ENCODE results near the gene FRAS1. TPM values are rescaled to one million over a fixed set of nuclear protein-coding genes. Genes with fewer than 3 reads are reported as not detected.

The FRAS1 gene
- total and polyA plus RNA-seq, 2 of the 8 experiments (the other 6 are each of a cell fraction or from before 2014, with no cell fraction given): 38.5 to 109 TPM

DNA sequence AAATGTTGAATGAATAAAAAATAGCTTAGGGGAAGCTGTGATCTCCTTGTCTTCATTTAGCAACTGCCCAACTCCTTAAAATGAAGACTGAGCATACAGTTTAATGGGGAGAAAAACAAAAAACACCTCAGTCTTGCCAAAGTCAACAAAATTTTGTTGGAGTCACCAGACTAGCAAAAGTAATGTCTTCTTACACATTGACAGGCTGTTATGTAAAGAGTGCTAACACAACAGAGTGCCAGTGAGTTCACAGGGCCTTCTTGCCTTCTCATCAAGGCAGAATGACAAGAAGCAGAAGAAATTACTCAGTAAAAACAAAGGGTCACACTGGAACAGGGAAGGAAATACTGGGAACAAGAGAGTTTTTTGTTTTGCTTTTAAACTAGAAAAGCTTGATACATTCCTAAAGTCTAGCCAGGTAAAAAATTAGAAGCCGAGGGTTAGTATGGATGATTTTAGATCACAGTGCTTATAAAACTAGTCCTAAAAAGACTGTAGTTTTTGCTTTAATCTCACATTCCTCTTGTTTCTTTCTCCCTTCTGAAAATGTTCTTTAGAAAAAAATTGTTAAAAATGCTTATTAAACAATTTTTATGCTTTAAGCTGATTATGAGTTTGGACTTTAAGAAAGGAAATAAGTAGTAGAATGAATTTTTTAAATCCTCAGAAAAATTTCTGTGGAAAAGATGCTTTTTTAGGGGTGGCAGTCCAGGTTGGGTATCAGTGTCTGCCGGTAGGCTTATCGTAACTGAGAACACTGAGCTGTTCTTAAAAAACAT, 38.7 kb upstream of the FRAS1 start:
- WGBS, 2 experiments (ENCODE audit: extremely low coverage in 1 of 2, insufficient coverage in 1 of 2, insufficient read length in 1 of 2, insufficient replicate concordance in 2 of 2, low coverage in 1 of 2, low lambda C conversion rate in 2 of 2, missing lambda C conversion rate in 1 of 2): 92% methylated on average over 3 of the region's 3 CpGs; no CpG with 5 or more reads in 1 of the 2 experiments
- Histone ChIP-seq H3K4me1 (replicated peaks in 1 of 4; ENCODE audit: control insufficient read depth in 3 of 4, insufficient read depth in 4 of 4, low read length in 3 of 4) (peaks cover 0 to 3% (median 0%) of the 10 kb centered on the region in 4 experiments; a peak in 1 of 7 replicates), H3K56ac (replicated peaks; ENCODE audit: insufficient read length, low read depth, low read length) (no peak overlapping the region), H3K9ac (replicated peaks in 1 of 4; ENCODE audit: extremely low read depth in 1 of 4, low read depth in 3 of 4, low read length in 3 of 4) (no peak overlapping the region), H2BK5ac (ENCODE audit: low read depth, low read length) (no peak overlapping the region), H2BK12ac (ENCODE audit: low read depth, low read length) (no peak overlapping the region), H2BK15ac (ENCODE audit: low read length) (no peak overlapping the region), H3K9me3 (ENCODE audit: insufficient read depth in 2 of 2, low read depth in 1 of 2, low read length in 1 of 2) (no peaks in the 10 kb centered on the region), H3K27me3 (replicated peaks in 1 of 4; ENCODE audit: control insufficient read depth in 3 of 4, extremely low read depth in 1 of 4, insufficient read depth in 3 of 4, low read length in 3 of 4) (no peaks in the 10 kb centered on the region), H3K27ac (ENCODE audit: low read depth, low read length) (no peak overlapping the region), H2BK120ac (replicated peaks; ENCODE audit: low read depth, low read length) (no peak overlapping the region), H2AFZ (ENCODE audit: low read length) (peak overlapping the region; percentile 52; the same call in 1 of the 2 replicates), H4K8ac (ENCODE audit: extremely low read depth, insufficient read depth, low read length) (no peak overlapping the region), H3K4me3 (ENCODE audit: extremely low read depth in 1 of 4, insufficient read depth in 2 of 4, low read depth in 3 of 4, low read length in 4 of 4) (no peak overlapping the region), H2BK20ac (ENCODE audit: low read length) (no peak overlapping the region), H4K91ac (replicated peaks; ENCODE audit: insufficient read length, low read length) (no peak overlapping the region), H4K5ac (ENCODE audit: insufficient read length, low read depth, low read length) (no peak overlapping the region), H3K23me2 (ENCODE audit: low read depth, low read length) (no peaks in the 10 kb centered on the region), H2AK5ac (ENCODE audit: low read depth, low read length) (no peak overlapping the region), H3K14ac (ENCODE audit: insufficient read length) (no peak overlapping the region), H4K20me1 (replicated peaks in 1 of 2; ENCODE audit: control insufficient read depth in 1 of 2, insufficient read depth in 2 of 2, low read length in 2 of 2) (no peaks in the 10 kb centered on the region), H3K79me1 (ENCODE audit: low read depth, low read length) (no peaks in the 10 kb centered on the region), H3K79me2 (ENCODE audit: control insufficient read depth in 1 of 2, insufficient read depth in 2 of 2, low read length in 2 of 2) (no peaks in the 10 kb centered on the region), H3K18ac (ENCODE audit: extremely low read depth, low read length) (no peak overlapping the region), H3K4me2 (ENCODE audit: insufficient read depth in 1 of 2, low read depth in 2 of 2, low read length in 2 of 2) (no peak overlapping the region), H3K23ac (ENCODE audit: insufficient read length) (no peak overlapping the region), H3K36me3 (ENCODE audit: control insufficient read depth in 2 of 4, insufficient read depth in 4 of 4, low read length in 3 of 4) (no peaks in the 10 kb centered on the region), H3K4ac (replicated peaks; ENCODE audit: insufficient read length, low read depth, low read length) (no peak overlapping the region)
- no peak for TF ChIP-seq NRF1 (IDR thresholded peaks at IDR 0.05; ENCODE audit: low read depth, low read length)
- TF ChIP-seq POU5F1 (IDR thresholded peaks at IDR 0.05; ENCODE audit: low read depth, low read length): no peak
- no peak for TF ChIP-seq CHD2 (IDR thresholded peaks at IDR 0.05; ENCODE audit: low read length)
- no peak for TF ChIP-seq CTBP2 (IDR thresholded peaks at IDR 0.05; ENCODE audit: borderline replicate concordance, insufficient read depth, insufficient read length, low read length)
- no peak for TF ChIP-seq CHD1 (IDR thresholded peaks at IDR 0.05; ENCODE audit: low read depth, low read length)
- TF ChIP-seq TAF1 (IDR thresholded peaks at IDR 0.05; ENCODE audit: low read depth, low read length): no peak
- TF ChIP-seq MAFK (IDR thresholded peaks at IDR 0.05; ENCODE audit: low read depth, low read length): no peak
- no peak for TF ChIP-seq JUN (IDR thresholded peaks at IDR 0.05; ENCODE audit: low read depth, low read length)
- no peak for TF ChIP-seq TEAD4 (IDR thresholded peaks at IDR 0.05; ENCODE audit: low read depth, low read length)
- no peak for TF ChIP-seq GABPA (IDR thresholded peaks at IDR 0.05; ENCODE audit: borderline replicate concordance, insufficient read depth, low read length)
- no peak for TF ChIP-seq BACH1 (IDR thresholded peaks at IDR 0.05; ENCODE audit: low read length)
- TF ChIP-seq ZNF274 (IDR thresholded peaks at IDR 0.05; ENCODE audit: borderline replicate concordance, extremely low read depth, low read length): no peak
- TF ChIP-seq CREB1 (IDR thresholded peaks at IDR 0.05): no peak
- no peak for TF ChIP-seq TBP (IDR thresholded peaks at IDR 0.05; ENCODE audit: low read depth, low read length)
- CTCF ChIA-PET (ENCODE audit: partially characterized antibody): interaction anchor here (0.9 to 1.8 kb wide), 4 partner anchors 13 to 59 kb away, joined by 3 to 6 read pairs (median 4); no protein-coding TSS in a partner anchor
- POLR2A ChIA-PET (ENCODE audit: partially characterized antibody): interaction anchor here (1.0 to 1.1 kb wide), 2 partner anchors 37 to 39 kb away, joined by 3 to 5 read pairs; partner anchors contain the start of gene FRAS1
- no peak for DNase-seq (ENCODE audit: low read depth in 1 of 2, low spot score in 2 of 2)
- FAIRE-seq: no peak

Data from H1 (cell line).